B cell (primary cell): ENCODE data around the gene ZNF319. TPM values are rescaled to one million over a fixed set of nuclear protein-coding genes. Genes with fewer than 3 reads are reported as not detected.

Experiments used
- ATAC-seq: fragments of 200-7000 bp; cut with Tn5 transposase; one replicate; pipeline ENCODE4 v1.10.0; 2021; ENCODE audit warnings: low read depth, mild to moderate bottlenecking, moderate number of reproducible peaks, moderate library complexity
- CTCF ChIA-PET: fragments of 350-600 bp; sonication (Branson Sonifier 250); formaldehyde crosslinking; loops from one replicate; lab custom pipeline; 2021; ENCODE audit warnings: antibody characterized with exemption, inconsistent platforms; lab: Charles Lee
- POLR2A ChIA-PET: fragments of 350-600 bp; sonication (Branson Sonifier 250); formaldehyde crosslinking; loops from one replicate; lab custom pipeline; 2021; ENCODE audit warnings: antibody characterized with exemption; lab: Charles Lee
- DNase-seq: peaks from one replicate; pipeline ENCODE4 v3.0.0; 2013
- H2AFZ ChIP-seq: 2 replicates; pipeline ENCODE4 v1.6.1; 2012; ENCODE audit warnings: mild to moderate bottlenecking, low read depth, low read length; ENCODE audit not compliant: insufficient read depth, poor library complexity, severe bottlenecking
- H3K27ac ChIP-seq, 2 donors: 1 replicate in 1 of 2; 2 replicates in 1 of 2; pipeline ENCODE4 v1.5.1; 2012 to 2013; ENCODE audit warnings: low read length in 2 of 2, mild to moderate bottlenecking in 2 of 2, moderate library complexity in 1 of 2
- H3K27me3 ChIP-seq, 4 experiments: fragments of 200-600 bp in 1 of 4; sonication (generic) in 1 of 4; replicated peaks in 1 of 4; 1 replicate in 2 of 4; 2 replicates in 2 of 4; pipeline versions ENCODE4 v1.6.1 to v1.7.0; 2013 to 2016; ENCODE audit warnings: low read length in 3 of 4, mild to moderate bottlenecking in 2 of 4, mixed read lengths in 1 of 4, moderate library complexity in 1 of 4; ENCODE audit not compliant: insufficient read depth in 4 of 4, control insufficient read depth in 3 of 4; ENCODE audit errors: control extremely low read depth in 1 of 4
- H3K36me3 ChIP-seq, 2 experiments: replicated peaks in 1 of 2; 1 replicate in 1 of 2; 2 replicates in 1 of 2; pipeline versions ENCODE4 v1.6.1 to v1.7.1; 2013; ENCODE audit warnings: low read length in 1 of 2; ENCODE audit not compliant: insufficient read depth in 2 of 2, control insufficient read depth in 1 of 2; ENCODE audit errors: control extremely low read depth in 1 of 2, extremely low read depth in 1 of 2
- H3K4me1 ChIP-seq, 2 donors: fragments of 200-600 bp in 1 of 2; sonication (generic) in 1 of 2; 1 replicate in 1 of 2; 2 replicates in 1 of 2; pipeline versions ENCODE4 v1.5.1 to v1.6.1; 2013 to 2017; ENCODE audit warnings: low read length in 2 of 2; ENCODE audit not compliant: control insufficient read depth in 2 of 2, insufficient read depth in 2 of 2
- H3K4me2 ChIP-seq: replicated peaks from 2 replicates; pipeline ENCODE3; 2012; ENCODE audit warnings: mild to moderate bottlenecking, low read depth, low read length; ENCODE audit not compliant: poor library complexity, severe bottlenecking
- H3K4me3 ChIP-seq, 5 experiments: fragments of 200-600 bp in 1 of 5; sonication (generic) in 1 of 5; 1 replicate in 3 of 5; 2 replicates in 2 of 5; pipeline versions ENCODE4 v1.5.1 to v1.7.0; 2011 to 2016; ENCODE audit warnings: low read length in 4 of 5, mild to moderate bottlenecking in 4 of 5, low read depth in 2 of 5, control low read depth in 1 of 5, moderate library complexity in 1 of 5; ENCODE audit not compliant: insufficient read depth in 1 of 5; ENCODE audit errors: control extremely low read depth in 1 of 5, extremely low read depth in 1 of 5
- H3K79me2 ChIP-seq: fragments of 200-600 bp; sonication (generic); one replicate; pipeline ENCODE4 v1.6.0; 2016; ENCODE audit warnings: low read length; ENCODE audit not compliant: control insufficient read depth, insufficient read depth
- H3K9ac ChIP-seq: fragments of 200-600 bp; sonication (generic); 2 replicates; pipeline ENCODE4 v1.6.1; 2017; ENCODE audit warnings: mild to moderate bottlenecking, low read length, moderate library complexity
- H3K9me3 ChIP-seq, 3 donors: one replicate each; pipeline versions ENCODE4 v1.6.1 to v1.7.1; 2013; ENCODE audit warnings: low read length in 2 of 3; ENCODE audit not compliant: control insufficient read depth in 2 of 3, insufficient read depth in 1 of 3; ENCODE audit errors: control extremely low read depth in 1 of 3
- H4K20me1 ChIP-seq: 2 replicates; pipeline ENCODE4 v1.6.0; 2012; ENCODE audit warnings: mild to moderate bottlenecking, low read length; ENCODE audit not compliant: insufficient read depth, control insufficient read depth, poor library complexity, severe bottlenecking
- H3K27ac Mint-ChIP-seq: one replicate; pipeline ENCODE4 v1.8.0; 2021; ENCODE audit warnings: mixed read lengths
- H3K27me3 Mint-ChIP-seq: one replicate; pipeline ENCODE4 v1.8.0; 2021; ENCODE audit warnings: mixed read lengths
- H3K4me1 Mint-ChIP-seq: one replicate; pipeline ENCODE4 v1.8.0; 2021; ENCODE audit warnings: mixed read lengths
- H3K4me3 Mint-ChIP-seq: one replicate; pipeline ENCODE4 v1.8.0; 2021; ENCODE audit warnings: mixed read lengths
- H3K9me3 Mint-ChIP-seq: one replicate; pipeline ENCODE4 v1.8.0; 2022; ENCODE audit warnings: mixed read lengths; ENCODE audit not compliant: insufficient read depth
- EZH2 ChIP-seq: IDR thresholded peaks from 2 replicates; pipeline ENCODE4 v1.6.1; 2012; ENCODE audit warnings: borderline replicate concordance, low read depth, mild to moderate bottlenecking, moderate library complexity, low read length; ENCODE audit not compliant: insufficient read depth, poor library complexity, severe bottlenecking
- WGBS: methylation state at CpG from one replicate; pipeline ENCODE4 v1.1.5; 2013; ENCODE audit warnings: missing lambda C conversion rate; ENCODE audit not compliant: insufficient coverage; 5-methylcytosine and 5-hydroxymethylcytosine counted together
- intact Hi-C: fragments of 100-400 bp; cut with micrococcal nuclease; formaldehyde crosslinking; loops from one replicate; pipeline ENCODE4 v1.10.0; 2022
- polyA plus RNA-seq: library from polyadenylated mRNA; depleted of rRNA; stranded (reverse); fragments of >200 nt; gene quantifications from 2 replicates; pipeline ENCODE4 v1.2.3, GENCODE V29; 2012
- total RNA-seq, 2 donors: library from RNA; stranded (reverse); fragments of 120-200 nt in 1 of 2; gene quantifications; 1 replicate in 1 of 2; 2 replicates in 1 of 2; pipeline versions ENCODE4 v1.2.3 to v1.2.4, GENCODE V29; 2013 to 2022
- TF ChIP-seq, protein P1 (sequence below): fragments of 200-600 bp; IDR thresholded peaks from one replicate; pipeline ENCODE4 v1.8.0; 2022; ENCODE audit warnings: antibody characterized with exemption, mild to moderate bottlenecking

Gene ZNF319
- total and polyA plus RNA-seq, 2 donors (not counting 1 experiment from before 2014, with no cell fraction given): 12.4 to 15.1 TPM

DNA sequence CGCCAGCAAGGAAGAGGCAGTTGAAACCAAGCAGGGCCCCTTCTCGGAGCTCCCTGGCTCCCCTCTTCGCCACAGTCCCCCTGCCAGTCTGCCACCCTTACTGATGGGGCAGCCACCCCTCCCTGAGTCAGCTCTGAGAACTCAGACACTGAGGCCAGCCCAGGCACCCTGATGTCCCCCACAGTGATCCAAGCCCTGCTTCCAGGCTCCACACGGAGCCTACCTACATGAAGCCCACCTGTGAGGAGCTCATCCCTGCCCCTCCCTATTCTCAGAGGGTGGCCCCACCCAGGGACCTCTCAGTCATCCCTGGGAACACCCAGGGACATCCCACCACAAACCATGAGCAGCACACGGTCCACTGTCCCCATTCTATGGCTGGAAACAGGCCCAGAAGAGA is 38.4 kb downstream of the ZNF319 start:
- no peaks in the 10 kb centered on the region for H4K20me1 ChIP-seq
- no peak for TF ChIP-seq EZH2
- TF ChIP-seq, protein P1, sequence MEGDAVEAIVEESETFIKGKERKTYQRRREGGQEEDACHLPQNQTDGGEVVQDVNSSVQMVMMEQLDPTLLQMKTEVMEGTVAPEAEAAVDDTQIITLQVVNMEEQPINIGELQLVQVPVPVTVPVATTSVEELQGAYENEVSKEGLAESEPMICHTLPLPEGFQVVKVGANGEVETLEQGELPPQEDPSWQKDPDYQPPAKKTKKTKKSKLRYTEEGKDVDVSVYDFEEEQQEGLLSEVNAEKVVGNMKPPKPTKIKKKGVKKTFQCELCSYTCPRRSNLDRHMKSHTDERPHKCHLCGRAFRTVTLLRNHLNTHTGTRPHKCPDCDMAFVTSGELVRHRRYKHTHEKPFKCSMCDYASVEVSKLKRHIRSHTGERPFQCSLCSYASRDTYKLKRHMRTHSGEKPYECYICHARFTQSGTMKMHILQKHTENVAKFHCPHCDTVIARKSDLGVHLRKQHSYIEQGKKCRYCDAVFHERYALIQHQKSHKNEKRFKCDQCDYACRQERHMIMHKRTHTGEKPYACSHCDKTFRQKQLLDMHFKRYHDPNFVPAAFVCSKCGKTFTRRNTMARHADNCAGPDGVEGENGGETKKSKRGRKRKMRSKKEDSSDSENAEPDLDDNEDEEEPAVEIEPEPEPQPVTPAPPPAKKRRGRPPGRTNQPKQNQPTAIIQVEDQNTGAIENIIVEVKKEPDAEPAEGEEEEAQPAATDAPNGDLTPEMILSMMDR: no peak
- Mint-ChIP-seq H3K27me3 (peaks cover 9% of the 10 kb centered on the region), H3K4me1 (no peaks in the 10 kb centered on the region), H3K9me3 (no peaks in the 10 kb centered on the region), H3K27ac (no peak overlapping the region), H3K4me3 (no peak overlapping the region)
- intact Hi-C loops: no loop called here
- no peak overlapping the region for H3K27ac ChIP-seq
- no peak overlapping the region for H2AFZ ChIP-seq
- no peaks in the 10 kb centered on the region for H3K4me1 ChIP-seq
- no peak overlapping the region for H3K4me3 ChIP-seq
- ChIA-PET POLR2A (no interaction called here), CTCF (interaction anchor here (1.2 kb wide), 1 partner anchor 18 kb away, joined by 3 read pairs; no protein-coding TSS in a partner anchor)
- 75% methylated on average over 5 of the region's 5 CpGs for WGBS
- no peak for DNase-seq
- no peak for ATAC-seq
- no peaks in the 10 kb centered on the region for H3K79me2 ChIP-seq
- H3K27me3 ChIP-seq: peaks cover 0 to under 1% (median 0%) of the 10 kb centered on the region in 4 experiments
- peaks cover 0 to 13% (median 0%) of the 10 kb centered on the region in 3 donors for H3K9me3 ChIP-seq
- H3K9ac ChIP-seq: no peak overlapping the region
- no peak overlapping the region for H3K4me2 ChIP-seq
- no peaks in the 10 kb centered on the region for H3K36me3 ChIP-seq

DNA sequence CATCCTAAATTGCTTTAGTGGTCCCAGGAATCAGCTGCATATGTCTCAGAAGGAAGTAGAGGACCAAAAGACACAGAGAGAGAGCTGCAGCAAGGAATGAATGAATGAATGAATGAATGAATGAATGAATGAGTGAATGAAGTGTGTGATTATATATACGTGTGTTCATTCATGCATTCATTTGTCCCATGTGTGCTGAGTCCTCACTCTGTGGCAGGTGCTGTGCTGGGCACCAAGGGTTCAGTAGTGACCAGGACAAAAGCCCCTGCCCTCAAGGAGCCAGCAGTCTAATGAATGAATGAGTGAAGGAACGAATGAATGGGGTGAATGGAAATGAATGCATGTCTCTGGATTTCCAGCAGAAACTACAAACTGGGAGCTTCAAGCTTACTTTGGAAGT is 38.9 kb downstream of the ZNF319 start:
- Histone ChIP-seq H2AFZ (no peak overlapping the region), H3K9me3 (peaks cover 0 to 11% (median 0%) of the 10 kb centered on the region in 3 donors), H4K20me1 (no peaks in the 10 kb centered on the region), H3K4me1 (no peaks in the 10 kb centered on the region), H3K36me3 (no peaks in the 10 kb centered on the region), H3K79me2 (no peaks in the 10 kb centered on the region), H3K27ac (no peak overlapping the region), H3K9ac (no peak overlapping the region), H3K4me2 (no peak overlapping the region), H3K27me3 (no peaks in the 10 kb centered on the region), H3K4me3 (no peak overlapping the region)
- H3K4me1 Mint-ChIP-seq: no peaks in the 10 kb centered on the region
- no peak overlapping the region for H3K27ac Mint-ChIP-seq
- ATAC-seq (no peak), DNase-seq (no peak)
- WGBS: 74% methylated on average over 2 of the region's 2 CpGs
- no peaks in the 10 kb centered on the region for H3K9me3 Mint-ChIP-seq
- ChIA-PET CTCF (interaction anchor here (1.2 kb wide), 1 partner anchor 19 kb away, joined by 3 read pairs; no protein-coding TSS in a partner anchor), POLR2A (no interaction called here)
- H3K4me3 Mint-ChIP-seq: no peak overlapping the region
- H3K27me3 Mint-ChIP-seq: peaks cover 9% of the 10 kb centered on the region
- intact Hi-C loops: no loop called here
- TF ChIP-seq EZH2: no peak
- TF ChIP-seq, protein P1: no peak
